Keratinocyte (primary cell): ENCODE measurements around the gene AK2. TPM values are rescaled to one million over a fixed set of nuclear protein-coding genes. Genes with fewer than 3 reads are reported as not detected.

Experiments
- DNase-seq: peaks from one replicate; pipeline ENCODE4 v3.0.0-alpha.2; 2011; ENCODE audit warnings: low read depth, missing footprints, low spot score
- FAIRE-seq: peaks from 2 replicates; lab custom pipeline; 2011; peaks lifted over from hg19 to GRCh38; lab: Jason Lieb, UNC
- H2AFZ ChIP-seq: 2 replicates; pipeline ENCODE4 v1.6.0; 2012; ENCODE audit warnings: low read length, control low read depth, inconsistent platforms; ENCODE audit not compliant: control insufficient read depth
- H3K27ac ChIP-seq: 2 replicates; pipeline ENCODE4 v1.5.1; 2011; ENCODE audit warnings: low read length; ENCODE audit not compliant: control insufficient read depth, insufficient read depth
- H3K27me3 ChIP-seq: 3 replicates; pipeline ENCODE4 v1.6.0; 2011; ENCODE audit warnings: low read length; ENCODE audit not compliant: control insufficient read depth, insufficient read depth; ENCODE audit errors: extremely low read depth
- H3K36me3 ChIP-seq, 2 experiments: 2 replicates in 1 of 2; 3 replicates in 1 of 2; pipeline ENCODE4 v1.5.1; 2011; ENCODE audit warnings: low read length in 2 of 2, mild to moderate bottlenecking in 1 of 2; ENCODE audit not compliant: control insufficient read depth in 2 of 2, insufficient read depth in 2 of 2; ENCODE audit errors: extremely low read depth in 1 of 2
- H3K4me1 ChIP-seq: 3 replicates; pipeline ENCODE4 v1.5.1; 2011; ENCODE audit warnings: low read length; ENCODE audit not compliant: control insufficient read depth, insufficient read depth; ENCODE audit errors: extremely low read depth
- H3K4me2 ChIP-seq: 3 replicates; pipeline ENCODE4 v1.6.0; 2011; ENCODE audit warnings: low read depth, low read length; ENCODE audit not compliant: control insufficient read depth, insufficient read depth; ENCODE audit errors: extremely low read depth
- H3K4me3 ChIP-seq, 3 experiments: fragments of 200-600 bp in 1 of 3; sonication (generic) in 1 of 3; 2 replicates in 2 of 3; 3 replicates in 1 of 3; pipeline ENCODE4 v1.5.1; 2011 to 2016; ENCODE audit warnings: low read length in 3 of 3, mild to moderate bottlenecking in 3 of 3, control low read depth in 2 of 3, inconsistent platforms in 1 of 3, low read depth in 1 of 3, mixed read lengths in 1 of 3, mixed run types in 1 of 3, moderate library complexity in 1 of 3; ENCODE audit not compliant: control insufficient read depth in 2 of 3, insufficient read depth in 2 of 3; ENCODE audit errors: extremely low read depth in 1 of 3
- H3K79me2 ChIP-seq: 2 replicates; pipeline ENCODE4 v1.6.0; 2012; ENCODE audit warnings: low read length; ENCODE audit not compliant: control insufficient read depth, insufficient read depth
- H3K9ac ChIP-seq: 3 replicates; pipeline ENCODE4 v1.6.0; 2011; ENCODE audit warnings: low read length; ENCODE audit not compliant: control insufficient read depth, insufficient read depth; ENCODE audit errors: extremely low read depth
- H3K9me1 ChIP-seq: 3 replicates; pipeline ENCODE4 v1.6.0; 2011; ENCODE audit warnings: low read length; ENCODE audit not compliant: control insufficient read depth, insufficient read depth; ENCODE audit errors: extremely low read depth
- H3K9me3 ChIP-seq: 2 replicates; pipeline ENCODE4 v1.5.1; 2012; ENCODE audit warnings: low read depth, low read length; ENCODE audit not compliant: control insufficient read depth
- H4K20me1 ChIP-seq: 3 replicates; pipeline ENCODE4 v1.6.0; 2011; ENCODE audit warnings: low read length; ENCODE audit not compliant: control insufficient read depth, insufficient read depth; ENCODE audit errors: extremely low read depth
- EZH2 ChIP-seq: IDR thresholded peaks from one replicate; pipeline ENCODE4 v1.6.1; 2012; ENCODE audit warnings: inconsistent platforms, mild to moderate bottlenecking, low read length, moderate library complexity
- dilution Hi-C: fragments of 300-500 bp; cut with MboI; formaldehyde crosslinking; loops from one replicate; pipeline ENCODE4 v1.7.0; 2020; ENCODE audit warnings: low sequenced_read_pairs; ENCODE audit not compliant: extremely low pct_ligation_motif_present
- polyA plus RNA-seq, 5 experiments: library from polyadenylated mRNA; depleted of rRNA in 3 of 5; stranded (reverse) in 3 of 5; stranded (forward) in 1 of 5; unstranded in 1 of 5; fragments of >200 nt; gene quantifications; 1 replicate in 1 of 5; 2 replicates in 3 of 5; 3 replicates in 1 of 5; pipeline versions ENCODE4 v1.2.1 to v1.2.3, GENCODE V29; 2011 to 2012; ENCODE audit warnings: missing spikeins in 2 of 5, low read depth in 1 of 5, low replicate concordance in 1 of 5
- TF ChIP-seq, protein P1 (sequence below), 3 experiments: IDR thresholded peaks in 1 of 3; conservative IDR thresholded peaks in 1 of 3; optimal IDR thresholded peaks in 1 of 3; 2 replicates in 2 of 3; 3 replicates in 1 of 3; pipeline versions ENCODE3 to v1.5.1; 2011; ENCODE audit warnings: low read length in 3 of 3, mild to moderate bottlenecking in 3 of 3, moderate library complexity in 2 of 3, control low read depth in 1 of 3, inconsistent platforms in 1 of 3; ENCODE audit not compliant: insufficient read depth in 2 of 3; ENCODE audit errors: extremely low read depth in 1 of 3

The AK2 gene
- polyA plus RNA-seq, 1 donor (not counting 4 experiments of a cell fraction or from before 2014, with no cell fraction given), result 258 TPM

DNA sequence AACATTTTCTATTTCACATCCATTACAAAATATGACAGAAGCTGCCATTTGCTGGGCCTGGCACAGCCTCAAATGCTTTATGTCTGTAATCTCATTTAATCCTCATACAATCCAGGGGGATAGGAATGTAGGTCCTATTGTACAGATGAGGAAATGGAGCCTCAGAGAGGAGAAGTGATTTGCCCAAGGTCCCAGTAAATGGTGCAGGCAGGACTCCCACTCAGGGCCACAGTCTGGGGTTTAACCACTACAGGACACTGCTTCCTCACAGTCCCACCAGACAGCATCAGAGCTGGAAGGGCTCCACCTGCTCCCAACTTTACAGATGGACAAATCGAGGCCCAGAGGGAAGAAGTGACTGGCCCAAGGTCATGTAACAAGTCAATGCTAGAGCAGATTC lies 51.5 kb downstream of the AK2 start:
- TF ChIP-seq EZH2, result no peak
- TF ChIP-seq, protein P1, sequence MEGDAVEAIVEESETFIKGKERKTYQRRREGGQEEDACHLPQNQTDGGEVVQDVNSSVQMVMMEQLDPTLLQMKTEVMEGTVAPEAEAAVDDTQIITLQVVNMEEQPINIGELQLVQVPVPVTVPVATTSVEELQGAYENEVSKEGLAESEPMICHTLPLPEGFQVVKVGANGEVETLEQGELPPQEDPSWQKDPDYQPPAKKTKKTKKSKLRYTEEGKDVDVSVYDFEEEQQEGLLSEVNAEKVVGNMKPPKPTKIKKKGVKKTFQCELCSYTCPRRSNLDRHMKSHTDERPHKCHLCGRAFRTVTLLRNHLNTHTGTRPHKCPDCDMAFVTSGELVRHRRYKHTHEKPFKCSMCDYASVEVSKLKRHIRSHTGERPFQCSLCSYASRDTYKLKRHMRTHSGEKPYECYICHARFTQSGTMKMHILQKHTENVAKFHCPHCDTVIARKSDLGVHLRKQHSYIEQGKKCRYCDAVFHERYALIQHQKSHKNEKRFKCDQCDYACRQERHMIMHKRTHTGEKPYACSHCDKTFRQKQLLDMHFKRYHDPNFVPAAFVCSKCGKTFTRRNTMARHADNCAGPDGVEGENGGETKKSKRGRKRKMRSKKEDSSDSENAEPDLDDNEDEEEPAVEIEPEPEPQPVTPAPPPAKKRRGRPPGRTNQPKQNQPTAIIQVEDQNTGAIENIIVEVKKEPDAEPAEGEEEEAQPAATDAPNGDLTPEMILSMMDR (optimal IDR thresholded peaks at IDR 0.05 in 1 of 3, IDR thresholded peaks at IDR 0.05 in 1 of 3, conservative IDR thresholded peaks at IDR 0.05 in 1 of 3; ENCODE audit: extremely low read depth in 1 of 3, insufficient read depth in 2 of 3, low read length in 3 of 3), result no peak

DNA sequence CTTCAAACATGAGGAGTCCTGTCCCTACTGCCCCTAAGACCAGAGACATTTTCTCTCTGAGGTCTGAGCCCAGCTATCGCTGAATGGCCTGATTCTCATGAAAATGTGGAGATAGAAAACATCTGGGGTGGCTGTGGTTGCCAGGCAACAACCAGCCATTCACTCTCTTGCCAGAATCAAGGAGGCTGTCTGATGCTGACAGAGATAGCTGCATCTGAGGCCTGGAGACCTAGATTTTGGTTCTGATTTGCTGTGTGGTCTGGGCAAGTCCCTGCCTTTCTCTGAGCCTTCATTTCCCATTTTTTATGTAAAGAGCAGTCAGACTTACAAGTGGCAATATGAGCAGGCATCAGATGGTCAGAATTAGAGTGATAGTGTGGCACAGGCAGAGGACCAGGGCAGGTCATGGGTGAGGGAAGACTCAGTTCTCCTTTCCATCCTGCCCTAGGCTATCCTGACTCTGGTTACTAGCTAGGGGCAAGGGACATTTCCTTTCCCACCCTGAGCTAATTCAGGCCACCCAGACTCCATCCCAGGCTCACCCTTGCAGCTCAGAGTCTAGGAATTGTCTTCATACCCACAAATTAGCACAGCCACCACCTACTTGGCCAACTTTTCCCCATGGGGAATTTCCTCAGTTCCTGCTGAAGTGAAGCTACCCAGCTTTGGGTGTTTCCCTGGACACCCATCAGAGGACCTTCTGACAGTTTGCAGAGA lies 52.1 kb downstream of the AK2 start:
- Histone ChIP-seq H3K4me1 (peaks cover 37% of the 10 kb centered on the region), H3K27ac (no peak overlapping the region), H3K9me3 (no peaks in the 10 kb centered on the region), H3K27me3 (no peaks in the 10 kb centered on the region), H3K9ac (peak overlapping the region; percentile 4), H3K4me2 (no peak overlapping the region), H3K79me2 (no peaks in the 10 kb centered on the region), H3K36me3 (no peaks in the 10 kb centered on the region), H3K9me1 (no peaks in the 10 kb centered on the region), H2AFZ (no peak overlapping the region), H4K20me1 (no peaks in the 10 kb centered on the region), H3K4me3 (no peak overlapping the region)
- dilution Hi-C loops, result no loop called here
- DNase-seq (no peak), FAIRE-seq (no peak)
- TF ChIP-seq EZH2, result no peak
- TF ChIP-seq, protein P1 (optimal IDR thresholded peaks at IDR 0.05 in 1 of 3, IDR thresholded peaks at IDR 0.05 in 1 of 3, conservative IDR thresholded peaks at IDR 0.05 in 1 of 3; ENCODE audit: extremely low read depth in 1 of 3, insufficient read depth in 2 of 3, low read length in 3 of 3), result no peak

More for the DNA sequence above, 51.5 kb downstream of the AK2 start:
- Histone ChIP-seq H3K4me1 (peaks cover 41% of the 10 kb centered on the region), H3K79me2 (no peaks in the 10 kb centered on the region), H3K36me3 (no peaks in the 10 kb centered on the region), H3K27ac (no peak overlapping the region), H3K9ac (no peak overlapping the region), H3K4me2 (no peak overlapping the region), H3K4me3 (no peak overlapping the region), H3K27me3 (no peaks in the 10 kb centered on the region), H2AFZ (no peak overlapping the region), H3K9me3 (no peaks in the 10 kb centered on the region), H4K20me1 (no peaks in the 10 kb centered on the region), H3K9me1 (no peaks in the 10 kb centered on the region)
- FAIRE-seq (no peak), DNase-seq (no peak)
- dilution Hi-C loops, result no loop called here
